ENCODE data around the gene ST14.
"Not testable (repeated sequence)": the region's sequence is repeated elsewhere in the genome, so short reads cannot be mapped to it uniquely, and the experiment has no call there.

Gene ST14

GRCh38 chr11:130190371-130190881 is 30.8 kb downstream of the ST14 start:
- no peak overlapping the region for H3K4me3 ChIP-seq (replicated peaks; ENCODE audit: low read depth, low read length)
- no peak for DNase-seq (ENCODE audit: extremely low read depth, low read depth)
- TF ChIP-seq CTCF (IDR thresholded peaks at IDR 0.05; ENCODE audit: low read depth, low read length, missing control alignments): no peak

- no peak for DNase-seq (ENCODE audit: extremely low read depth, low read depth)
- H3K4me3 ChIP-seq (replicated peaks; ENCODE audit: low read depth, low read length): no peak overlapping the region
- TF ChIP-seq CTCF (IDR thresholded peaks at IDR 0.05; ENCODE audit: low read depth, low read length, missing control alignments): no peak
Observed at GRCh38 chr11:130191896-130192295, 32.3 kb downstream of the ST14 start.

GRCh38 chr11:130192845-130193267 is 33.3 kb downstream of the ST14 start:
- no peak overlapping the region for H3K4me3 ChIP-seq (replicated peaks; ENCODE audit: low read depth, low read length)
- DNase-seq (ENCODE audit: extremely low read depth, low read depth): no peak
- no peak for TF ChIP-seq CTCF (IDR thresholded peaks at IDR 0.05; ENCODE audit: low read depth, low read length, missing control alignments)

- not testable (repeated sequence) for DNase-seq (ENCODE audit: extremely low read depth, low read depth); H3K4me3 ChIP-seq (replicated peaks; ENCODE audit: low read depth, low read length)
Observed at GRCh38 chr11:130193551-130193950, 34.0 kb downstream of the ST14 start.

GRCh38 chr11:130194241-130195023 is 34.9 kb downstream of the ST14 start:
- no peak for DNase-seq (ENCODE audit: extremely low read depth, low read depth)
- TF ChIP-seq CTCF (IDR thresholded peaks at IDR 0.05; ENCODE audit: low read depth, low read length, missing control alignments): no peak
- no peak overlapping the region for H3K4me3 ChIP-seq (replicated peaks; ENCODE audit: low read depth, low read length)

- TF ChIP-seq CTCF (IDR thresholded peaks at IDR 0.05; ENCODE audit: low read depth, low read length, missing control alignments): no peak
- DNase-seq (ENCODE audit: extremely low read depth, low read depth): no peak
- no peak overlapping the region for H3K4me3 ChIP-seq (replicated peaks; ENCODE audit: low read depth, low read length)
Observed at GRCh38 chr11:130197386-130198035, 37.9 kb downstream of the ST14 start.

- H3K4me3 ChIP-seq (replicated peaks; ENCODE audit: low read depth, low read length): no peak overlapping the region
- no peak for TF ChIP-seq CTCF (IDR thresholded peaks at IDR 0.05; ENCODE audit: low read depth, low read length, missing control alignments)
- DNase-seq (ENCODE audit: extremely low read depth, low read depth): no peak
Observed at GRCh38 chr11:130198292-130198691, 38.7 kb downstream of the ST14 start.

All from HFF-Myc (cell line).